NCI-H69 (cell line): ENCODE data around the gene RETN.

Source experiments
- DNase-seq: peaks from one replicate; lab custom pipeline; 2025; lab: John Stamatoyannopoulos, UW

The RETN gene

DNA sequence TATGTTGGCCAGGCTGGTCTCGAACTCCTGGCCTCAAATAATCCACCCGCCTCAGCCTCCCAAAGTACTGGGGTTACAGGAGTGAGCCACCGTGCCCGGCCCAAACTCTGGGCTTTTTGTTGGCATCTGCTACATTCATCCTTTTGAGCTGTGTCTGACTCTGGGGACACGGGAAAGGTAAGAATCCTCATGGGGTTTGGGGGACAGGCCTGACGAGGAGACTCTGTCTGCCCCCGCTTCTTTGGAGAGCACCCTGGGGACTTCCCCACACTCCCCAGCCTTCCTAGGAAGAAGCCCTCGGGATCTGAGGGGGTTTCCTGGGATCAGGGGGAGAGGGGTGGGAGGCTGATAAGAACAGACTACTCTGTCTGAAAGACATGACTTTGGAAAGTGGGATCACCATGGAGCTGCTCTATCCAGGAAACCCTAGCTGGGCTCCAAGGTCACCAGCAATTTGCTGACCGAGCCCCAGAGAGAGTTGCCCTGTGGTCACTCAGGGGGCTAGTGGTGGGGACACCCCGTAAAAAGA, 41.1 kb downstream of the RETN start:
- no peak for DNase-seq

- no peak for DNase-seq
Measured at GRCh38 chr19:7710616-7711015, 41.8 kb downstream of the RETN start.

DNA sequence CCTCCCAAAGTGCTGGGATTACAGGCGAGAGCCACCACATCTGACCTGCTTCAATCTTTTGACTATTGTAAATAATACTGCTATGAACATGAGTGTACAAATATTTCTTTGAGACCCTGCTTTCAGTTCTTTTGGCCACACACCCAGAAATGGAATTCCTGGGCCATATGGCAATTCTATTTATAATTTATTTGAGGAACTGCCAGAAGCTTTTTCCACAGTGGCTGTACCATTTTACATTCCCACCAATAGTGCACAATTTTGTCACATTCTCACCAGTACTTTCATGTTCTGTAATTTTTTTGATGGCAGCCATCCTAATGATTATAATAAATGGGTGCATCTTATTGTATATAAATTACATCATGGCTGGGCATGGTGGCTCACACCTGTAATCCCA, 46.8 kb downstream of the RETN start:
- DNase-seq = no peak

DNA sequence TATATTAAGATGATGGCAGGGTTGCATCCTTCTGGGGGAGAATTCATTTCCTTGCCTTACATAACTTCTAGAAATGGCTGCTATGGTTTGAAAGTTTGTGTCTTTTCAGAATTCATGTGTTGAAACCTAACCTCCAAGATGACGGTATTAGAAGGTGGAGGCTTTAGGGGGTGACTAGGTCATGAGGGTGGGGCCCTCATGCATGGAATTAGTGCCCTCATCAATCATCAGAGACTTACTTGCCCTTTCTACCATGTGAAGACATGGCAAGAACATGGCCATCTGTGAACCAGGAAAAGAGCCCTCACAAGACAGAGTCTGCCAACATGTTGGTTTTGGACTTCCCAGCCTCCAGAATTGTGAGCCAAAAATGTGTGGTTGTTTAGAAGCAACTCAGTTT, 47.9 kb downstream of the RETN start:
- DNase-seq = no peak

GRCh38 chr19:7718668-7719067, 49.8 kb downstream of the RETN start:
- no peak for DNase-seq
